Panc1 (cell line): ENCODE data around the gene UST. TPM values are rescaled to one million over a fixed set of nuclear protein-coding genes. Genes with fewer than 3 reads are reported as not detected.
"Not testable (repeated sequence)": the region's sequence is repeated elsewhere in the genome, so short reads cannot be mapped to it uniquely, and the experiment has no call there.

Experiments
- ATAC-seq: fragments of 200-7000 bp; cut with Tn5 transposase; 2 replicates; pipeline ENCODE4 v1.9.1; 2020; ENCODE audit warnings: mild to moderate bottlenecking, moderate library complexity
- BruUV-seq: library from RNA; stranded (reverse); fragments of 400-500 nt; replicated peaks from 2 replicates; lab custom pipeline; 2021; lab: Mats Ljungman, UMichigan
- CTCF ChIA-PET: fragments of 300-600 bp; sonication (Branson Sonifier 250); formaldehyde crosslinking; loops from one replicate; lab custom pipeline; 2022; ENCODE audit warnings: antibody characterized with exemption; lab: Charles Lee
- POLR2A ChIA-PET: fragments of 300-600 bp; sonication (Branson Sonifier 250); formaldehyde crosslinking; loops from one replicate; lab custom pipeline; 2022; ENCODE audit warnings: antibody characterized with exemption; lab: Charles Lee
- DNase-seq: peaks from one replicate; pipeline ENCODE4 v3.0.0-alpha.2; 2010; ENCODE audit warnings: low read depth, low spot score
- H3K27ac ChIP-seq: 2 replicates; pipeline ENCODE4 v1.5.1; 2011; ENCODE audit warnings: mild to moderate bottlenecking, low read length, inconsistent platforms
- H3K27me3 ChIP-seq: fragments of 200-500 bp; sonication (Bioruptor generic); 2 replicates; pipeline ENCODE4 v1.6.0; 2014; ENCODE audit warnings: low read length, inconsistent platforms; ENCODE audit not compliant: control insufficient read depth, insufficient read depth
- H3K36me3 ChIP-seq: fragments of 200-500 bp; sonication (Bioruptor generic); 2 replicates; pipeline ENCODE4 v1.5.1; 2014; ENCODE audit warnings: inconsistent platforms, mild to moderate bottlenecking, low read length, moderate library complexity; ENCODE audit not compliant: control insufficient read depth, insufficient read depth
- H3K4me1 ChIP-seq: 2 replicates; pipeline ENCODE4 v1.5.1; 2011; ENCODE audit warnings: inconsistent platforms, mild to moderate bottlenecking, low read length, moderate library complexity; ENCODE audit not compliant: control insufficient read depth, insufficient read depth
- H3K4me3 ChIP-seq, 2 experiments: 2 replicates each; pipeline ENCODE4 v1.5.1; 2011 to 2012; ENCODE audit warnings: low read depth in 2 of 2, low read length in 2 of 2, mild to moderate bottlenecking in 2 of 2, inconsistent platforms in 1 of 2, moderate library complexity in 1 of 2
- H3K9me3 ChIP-seq: fragments of 200-500 bp; sonication (Bioruptor generic); 2 replicates; pipeline ENCODE4 v1.5.1; 2014; ENCODE audit warnings: low read depth, mild to moderate bottlenecking, inconsistent platforms, low read length, moderate library complexity; ENCODE audit not compliant: control insufficient read depth, insufficient read depth
- CTCF ChIP-seq: fragments of 450-650 bp; IDR thresholded peaks from 2 replicates; pipeline ENCODE4 v1.5.1; 2017; ENCODE audit warnings: mild to moderate bottlenecking
- POLR2AphosphoS5 ChIP-seq: IDR thresholded peaks from 2 replicates; pipeline ENCODE4 v1.6.1; 2012; ENCODE audit warnings: mild to moderate bottlenecking, low read depth, low read length, moderate library complexity
- SIN3A ChIP-seq: IDR thresholded peaks from 2 replicates; pipeline ENCODE4 v1.6.1; 2012; ENCODE audit warnings: low read depth, mild to moderate bottlenecking, low read length, moderate library complexity, borderline replicate concordance; ENCODE audit not compliant: insufficient read depth
- TCF7L2 ChIP-seq: IDR thresholded peaks from 2 replicates; pipeline ENCODE4 v1.6.1; 2011; ENCODE audit warnings: mild to moderate bottlenecking, low read depth, low read length, inconsistent platforms
- in situ Hi-C: cut with HindIII; loops from 2 replicates; pipeline ENCODE4 v1.10.0; 2016; ENCODE audit warnings: low sequenced_read_pairs, low pct_unique_long_range_greater_than_20kb
- intact Hi-C: fragments of 100-400 bp; cut with micrococcal nuclease; formaldehyde crosslinking; loops from one replicate; pipeline ENCODE4 v1.10.0; 2022; ENCODE audit not compliant: unreplicated experiment
- total RNA-seq: library from RNA; stranded (reverse); gene quantifications from one replicate; pipeline ENCODE4 v1.2.1, GENCODE V29; 2021; ENCODE audit not compliant: unreplicated experiment
- TF ChIP-seq, protein P1 (sequence below), 2 experiments: IDR thresholded peaks; 2 replicates each; pipeline ENCODE4 v1.6.1; 2011 to 2012; ENCODE audit warnings: low read depth in 2 of 2, control low read depth in 1 of 2, low read length in 1 of 2, mild to moderate bottlenecking in 1 of 2, moderate library complexity in 1 of 2; ENCODE audit not compliant: insufficient read depth in 1 of 2

UST gene
- total RNA-seq, 1 experiment from 2014 or later = 0.15 TPM

GRCh38 chr6:148851683-148852556 is 105.1 kb downstream of the UST start:
- no peaks in the 10 kb centered on the region for H3K9me3 ChIP-seq
- CTCF ChIA-PET = no interaction called here
- no peak overlapping the region for H3K27ac ChIP-seq
- ATAC-seq = no peak
- BruUV-seq = no TSS peak
- no peak for TF ChIP-seq TCF7L2
- intact Hi-C loops = no loop called here
- in situ Hi-C loops = no loop called here
- H3K4me1 ChIP-seq = no peaks in the 10 kb centered on the region
- DNase-seq = no peak
- no peak overlapping the region for H3K4me3 ChIP-seq
- H3K36me3 ChIP-seq = no peaks in the 10 kb centered on the region
- H3K27me3 ChIP-seq = no peaks in the 10 kb centered on the region
- POLR2A ChIA-PET = no interaction called here

GRCh38 chr6:148852688-148853087 is 105.9 kb downstream of the UST start:
- BruUV-seq = no TSS peak
- Histone ChIP-seq H3K4me3 (no peak overlapping the region), H3K4me1 (no peaks in the 10 kb centered on the region), H3K36me3 (no peaks in the 10 kb centered on the region), H3K27me3 (no peaks in the 10 kb centered on the region), H3K27ac (no peak overlapping the region), H3K9me3 (no peaks in the 10 kb centered on the region)
- TF ChIP-seq POLR2AphosphoS5 = no peak
- TF ChIP-seq, protein P1, sequence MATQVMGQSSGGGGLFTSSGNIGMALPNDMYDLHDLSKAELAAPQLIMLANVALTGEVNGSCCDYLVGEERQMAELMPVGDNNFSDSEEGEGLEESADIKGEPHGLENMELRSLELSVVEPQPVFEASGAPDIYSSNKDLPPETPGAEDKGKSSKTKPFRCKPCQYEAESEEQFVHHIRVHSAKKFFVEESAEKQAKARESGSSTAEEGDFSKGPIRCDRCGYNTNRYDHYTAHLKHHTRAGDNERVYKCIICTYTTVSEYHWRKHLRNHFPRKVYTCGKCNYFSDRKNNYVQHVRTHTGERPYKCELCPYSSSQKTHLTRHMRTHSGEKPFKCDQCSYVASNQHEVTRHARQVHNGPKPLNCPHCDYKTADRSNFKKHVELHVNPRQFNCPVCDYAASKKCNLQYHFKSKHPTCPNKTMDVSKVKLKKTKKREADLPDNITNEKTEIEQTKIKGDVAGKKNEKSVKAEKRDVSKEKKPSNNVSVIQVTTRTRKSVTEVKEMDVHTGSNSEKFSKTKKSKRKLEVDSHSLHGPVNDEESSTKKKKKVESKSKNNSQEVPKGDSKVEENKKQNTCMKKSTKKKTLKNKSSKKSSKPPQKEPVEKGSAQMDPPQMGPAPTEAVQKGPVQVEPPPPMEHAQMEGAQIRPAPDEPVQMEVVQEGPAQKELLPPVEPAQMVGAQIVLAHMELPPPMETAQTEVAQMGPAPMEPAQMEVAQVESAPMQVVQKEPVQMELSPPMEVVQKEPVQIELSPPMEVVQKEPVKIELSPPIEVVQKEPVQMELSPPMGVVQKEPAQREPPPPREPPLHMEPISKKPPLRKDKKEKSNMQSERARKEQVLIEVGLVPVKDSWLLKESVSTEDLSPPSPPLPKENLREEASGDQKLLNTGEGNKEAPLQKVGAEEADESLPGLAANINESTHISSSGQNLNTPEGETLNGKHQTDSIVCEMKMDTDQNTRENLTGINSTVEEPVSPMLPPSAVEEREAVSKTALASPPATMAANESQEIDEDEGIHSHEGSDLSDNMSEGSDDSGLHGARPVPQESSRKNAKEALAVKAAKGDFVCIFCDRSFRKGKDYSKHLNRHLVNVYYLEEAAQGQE (IDR thresholded peaks at IDR 0.05; ENCODE audit: insufficient read depth in 1 of 2, low read depth in 2 of 2, low read length in 1 of 2) = no peak
- TF ChIP-seq SIN3A = no peak
- TF ChIP-seq TCF7L2 = no peak
- no peak for TF ChIP-seq CTCF
- ChIA-PET CTCF (no interaction called here), POLR2A (no interaction called here)
- intact Hi-C loops = no loop called here
- in situ Hi-C loops = no loop called here
- ATAC-seq (no peak), DNase-seq (no peak)

DNA sequence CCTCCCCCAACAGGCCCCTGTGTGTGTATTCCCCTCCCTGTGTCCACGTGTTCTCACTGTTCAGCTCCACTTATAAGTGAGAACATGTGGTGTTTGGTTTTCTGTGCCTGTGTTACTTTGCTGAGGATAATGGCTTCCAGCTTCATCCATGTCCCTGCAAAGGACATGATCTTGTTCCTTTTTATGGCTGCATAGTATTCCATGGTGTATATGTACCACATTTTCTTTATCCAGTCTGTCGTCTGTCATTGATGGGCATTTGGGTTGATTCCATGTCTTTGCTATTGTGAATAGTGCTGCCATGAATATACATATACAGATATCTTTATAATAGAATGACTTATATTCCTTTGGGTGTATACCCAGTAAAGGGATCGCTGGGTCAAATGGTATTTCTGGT is 106.3 kb downstream of the UST start:
- in situ Hi-C loops, CTCF ChIA-PET: not testable (repeated sequence)

More for the DNA sequence above, 106.3 kb downstream of the UST start:
- H3K36me3 ChIP-seq, H3K27me3 ChIP-seq, H3K9me3 ChIP-seq, DNase-seq, intact Hi-C loops, H3K4me1 ChIP-seq, H3K4me3 ChIP-seq, POLR2A ChIA-PET, H3K27ac ChIP-seq, ATAC-seq, BruUV-seq: not testable (repeated sequence)
